GM21737 (cell line): ENCODE results near the gene CSTA.

Experiments used
- ATAC-seq: cut with Tn5 transposase; IDR thresholded peaks from one replicate; pipeline ENCODE4 v1.9.1; 2021; ENCODE audit warnings: mild to moderate bottlenecking, moderate library complexity; ENCODE audit not compliant: unreplicated experiment

Gene CSTA

GRCh38 chr3:122324871-122325323 lies at the start of gene CSTA:
Gene CSTA, plus strand, starts transcription at chr3:122325248. Its CDS starts 45 bp downstream, at chr3:122325293.
- no peak for ATAC-seq

DNA sequence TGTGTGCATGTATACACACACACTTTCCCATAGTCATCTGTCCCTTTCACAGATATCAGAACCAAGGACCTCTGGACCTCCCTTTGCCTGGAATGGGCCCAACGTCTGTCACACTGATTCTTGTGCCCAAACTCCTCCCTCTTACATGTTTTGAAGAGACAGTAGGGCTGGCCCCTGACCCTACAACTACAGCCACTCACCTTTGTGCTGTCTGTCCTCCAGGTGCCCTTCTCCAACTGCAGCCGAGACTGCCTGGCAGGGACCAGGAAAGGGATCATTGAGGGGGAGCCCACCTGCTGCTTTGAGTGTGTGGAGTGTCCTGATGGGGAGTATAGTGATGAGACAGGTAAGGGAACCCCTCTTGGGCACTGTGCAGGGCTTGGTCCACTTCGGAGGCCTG lies 43.2 kb upstream of the CSTA start:
- no peak for ATAC-seq

DNA sequence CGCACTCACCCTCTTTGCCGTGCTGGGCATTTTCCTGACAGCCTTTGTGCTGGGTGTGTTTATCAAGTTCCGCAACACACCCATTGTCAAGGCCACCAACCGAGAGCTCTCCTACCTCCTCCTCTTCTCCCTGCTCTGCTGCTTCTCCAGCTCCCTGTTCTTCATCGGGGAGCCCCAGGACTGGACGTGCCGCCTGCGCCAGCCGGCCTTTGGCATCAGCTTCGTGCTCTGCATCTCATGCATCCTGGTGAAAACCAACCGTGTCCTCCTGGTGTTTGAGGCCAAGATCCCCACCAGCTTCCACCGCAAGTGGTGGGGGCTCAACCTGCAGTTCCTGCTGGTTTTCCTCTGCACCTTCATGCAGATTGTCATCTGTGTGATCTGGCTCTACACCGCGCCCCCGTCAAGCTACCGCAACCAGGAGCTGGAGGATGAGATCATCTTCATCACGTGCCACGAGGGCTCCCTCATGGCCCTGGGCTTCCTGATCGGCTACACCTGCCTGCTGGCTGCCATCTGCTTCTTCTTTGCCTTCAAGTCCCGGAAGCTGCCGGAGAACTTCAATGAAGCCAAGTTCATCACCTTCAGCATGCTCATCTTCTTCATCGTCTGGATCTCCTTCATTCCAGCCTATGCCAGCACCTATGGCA lies 41.1 kb upstream of the CSTA start:
- ATAC-seq, result no peak

GRCh38 chr3:122284486-122284885 lies 40.6 kb upstream of the CSTA start:
- no peak for ATAC-seq

- ATAC-seq, result no peak
Observed at GRCh38 chr3:122294359-122294758, 30.7 kb upstream of the CSTA start.

DNA sequence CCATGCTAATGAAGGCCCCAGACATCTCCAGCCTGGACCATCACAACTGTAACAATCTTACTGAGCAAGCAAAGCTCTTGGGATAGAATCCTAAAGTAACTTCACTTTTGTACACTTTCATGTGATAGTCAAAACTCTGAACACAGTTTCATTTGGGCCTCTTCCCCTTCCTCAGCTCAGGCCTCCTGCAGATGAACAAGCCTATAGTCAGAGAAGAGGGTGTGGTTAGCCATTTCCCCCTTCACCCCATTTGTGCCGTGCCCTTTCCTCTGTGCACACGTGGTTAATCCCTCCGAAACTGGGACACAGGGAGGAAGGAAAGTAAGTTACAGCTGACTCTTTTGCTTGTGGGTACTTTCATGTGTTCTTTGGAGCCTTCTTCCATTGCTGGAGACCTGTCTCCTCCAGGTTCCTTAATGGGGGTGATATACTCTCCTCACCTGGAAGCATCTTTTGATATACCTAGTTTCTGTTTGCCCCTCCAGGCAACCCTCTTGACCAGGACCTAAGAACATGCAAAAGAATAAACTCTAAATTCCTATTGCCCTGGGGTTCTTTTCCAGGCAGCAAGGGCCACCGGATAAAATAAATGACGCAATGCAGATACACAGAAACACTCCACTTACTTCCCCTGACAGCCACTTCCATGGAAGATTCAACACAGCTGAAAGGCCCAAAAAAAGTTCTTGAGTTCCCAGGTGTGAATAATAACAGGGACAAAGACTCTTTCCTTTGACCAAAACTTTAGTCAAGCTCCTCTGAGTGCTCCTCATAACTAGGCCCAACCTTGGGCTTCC lies 29.6 kb upstream of the CSTA start:
- no peak for ATAC-seq

DNA sequence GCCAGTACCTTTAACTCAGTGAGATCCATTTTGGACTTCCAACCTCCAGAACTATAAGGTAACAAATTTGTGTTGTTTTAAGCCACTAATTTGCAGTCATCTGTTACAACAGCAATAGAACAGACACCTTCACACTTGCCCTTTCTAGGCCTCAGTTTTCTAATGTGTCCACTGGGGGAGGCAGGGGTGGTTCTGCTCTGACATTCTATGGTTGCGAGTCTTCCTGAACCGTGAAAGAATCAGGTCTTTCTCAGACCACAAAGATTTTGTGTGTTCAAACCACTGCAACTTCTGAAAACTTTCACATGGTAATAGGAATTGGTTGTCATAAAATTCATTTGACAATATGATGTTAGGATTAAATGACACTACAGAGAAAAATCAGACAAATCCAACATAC lies 26.8 kb upstream of the CSTA start:
- ATAC-seq, result no peak

GRCh38 chr3:122299215-122299614 lies 25.8 kb upstream of the CSTA start:
- ATAC-seq, result no peak

DNA sequence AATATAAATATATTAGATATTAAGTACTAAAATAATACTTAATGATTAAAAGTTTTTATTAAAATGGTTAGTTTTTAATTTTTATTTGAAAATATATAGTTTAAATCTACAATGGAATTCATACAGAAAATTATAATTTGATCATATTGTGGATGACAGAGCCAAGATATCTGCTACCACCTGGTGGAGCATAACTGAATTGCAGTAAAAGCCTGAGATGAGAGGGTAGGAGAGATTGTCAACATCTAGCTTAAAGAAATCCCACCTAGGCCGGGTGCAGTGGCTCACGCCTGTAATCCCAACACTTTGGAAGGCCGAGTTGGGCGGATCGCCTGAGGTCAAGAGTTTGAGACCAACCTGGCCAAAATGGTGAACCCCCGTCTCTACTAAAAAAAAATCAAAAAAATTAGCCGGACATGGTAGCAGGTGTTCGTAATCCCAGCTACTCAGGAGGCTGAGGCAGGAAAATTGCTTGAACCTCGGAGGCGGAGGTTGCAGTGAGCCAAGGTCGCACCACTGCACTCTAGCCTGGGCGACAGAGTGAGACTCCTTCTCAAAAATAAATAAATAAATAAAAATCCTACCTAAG lies 25.1 kb upstream of the CSTA start:
- ATAC-seq, result no peak

GRCh38 chr3:122301063-122301462 lies 24.0 kb upstream of the CSTA start:
- ATAC-seq, result no peak

- ATAC-seq, result peak; percentile 64
Observed at GRCh38 chr3:122305818-122306621, 19.0 kb upstream of the CSTA start.

DNA sequence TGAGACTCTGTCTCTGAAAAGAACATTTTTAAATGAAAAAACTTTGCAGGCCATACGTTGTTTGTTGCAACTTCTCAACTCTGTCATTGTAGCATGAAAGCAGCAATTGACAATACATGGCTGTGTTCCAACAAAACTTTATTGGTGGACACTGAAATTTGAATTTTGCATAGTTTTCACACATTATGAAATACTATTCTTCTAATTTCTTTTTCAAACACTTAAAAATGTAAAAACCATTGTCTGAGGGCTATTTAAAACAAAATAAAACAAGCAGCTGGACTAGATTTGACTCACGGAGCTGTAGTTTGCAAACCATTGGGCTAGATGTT lies 18.5 kb upstream of the CSTA start:
- no peak for ATAC-seq

GRCh38 chr3:122307094-122307687 lies 17.9 kb upstream of the CSTA start:
- ATAC-seq, result no peak

- no peak for ATAC-seq
Observed at GRCh38 chr3:122307976-122308375, 17.1 kb upstream of the CSTA start.

- ATAC-seq, result no peak
Observed at GRCh38 chr3:122310361-122310760, 14.7 kb upstream of the CSTA start.

- no peak for ATAC-seq
Observed at GRCh38 chr3:122312826-122313225, 12.2 kb upstream of the CSTA start.

GRCh38 chr3:122313281-122313680 lies 11.8 kb upstream of the CSTA start:
- ATAC-seq, result no peak

- ATAC-seq, result no peak
Observed at GRCh38 chr3:122314228-122314876, 10.7 kb upstream of the CSTA start.

- no peak for ATAC-seq
Observed at GRCh38 chr3:122315619-122316018, 9.4 kb upstream of the CSTA start.

DNA sequence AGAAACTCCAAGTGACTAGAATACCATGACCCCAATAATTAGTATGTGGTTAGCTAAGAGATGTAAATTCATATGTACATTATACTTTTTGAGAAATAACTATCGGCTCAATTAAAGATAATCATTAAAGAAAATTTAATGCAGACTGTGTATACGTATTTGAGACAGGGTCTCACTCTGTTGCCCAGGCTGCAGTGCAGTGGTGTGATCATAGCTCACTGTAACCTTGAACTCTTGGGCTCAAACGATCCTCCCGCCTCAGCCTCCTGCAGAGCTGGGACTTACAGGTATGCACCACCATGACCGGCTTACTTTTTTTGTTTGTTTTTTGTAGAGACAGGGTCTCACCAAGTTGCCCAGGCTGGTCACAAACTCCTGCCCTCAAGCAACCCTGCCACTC lies 8.7 kb upstream of the CSTA start:
- ATAC-seq, result no peak
